Measurements from ENCODE around the gene GAS2.

GRCh38 chr11:22684082-22684481 lies 17.7 kb downstream of the GAS2 start:
- TF ChIP-seq, protein P1, sequence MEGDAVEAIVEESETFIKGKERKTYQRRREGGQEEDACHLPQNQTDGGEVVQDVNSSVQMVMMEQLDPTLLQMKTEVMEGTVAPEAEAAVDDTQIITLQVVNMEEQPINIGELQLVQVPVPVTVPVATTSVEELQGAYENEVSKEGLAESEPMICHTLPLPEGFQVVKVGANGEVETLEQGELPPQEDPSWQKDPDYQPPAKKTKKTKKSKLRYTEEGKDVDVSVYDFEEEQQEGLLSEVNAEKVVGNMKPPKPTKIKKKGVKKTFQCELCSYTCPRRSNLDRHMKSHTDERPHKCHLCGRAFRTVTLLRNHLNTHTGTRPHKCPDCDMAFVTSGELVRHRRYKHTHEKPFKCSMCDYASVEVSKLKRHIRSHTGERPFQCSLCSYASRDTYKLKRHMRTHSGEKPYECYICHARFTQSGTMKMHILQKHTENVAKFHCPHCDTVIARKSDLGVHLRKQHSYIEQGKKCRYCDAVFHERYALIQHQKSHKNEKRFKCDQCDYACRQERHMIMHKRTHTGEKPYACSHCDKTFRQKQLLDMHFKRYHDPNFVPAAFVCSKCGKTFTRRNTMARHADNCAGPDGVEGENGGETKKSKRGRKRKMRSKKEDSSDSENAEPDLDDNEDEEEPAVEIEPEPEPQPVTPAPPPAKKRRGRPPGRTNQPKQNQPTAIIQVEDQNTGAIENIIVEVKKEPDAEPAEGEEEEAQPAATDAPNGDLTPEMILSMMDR (IDR thresholded peaks at IDR 0.05; ENCODE audit: poor library complexity, severe bottlenecking) = no peak
- TF ChIP-seq EZH2 (IDR thresholded peaks at IDR 0.05; ENCODE audit: borderline replicate concordance, insufficient read depth, low read length, poor library complexity, severe bottlenecking) (no peak), POLR2AphosphoS5 (IDR thresholded peaks at IDR 0.05) (no peak), TAF1 (IDR thresholded peaks at IDR 0.05; ENCODE audit: low read depth) (no peak), MXI1 (conservative IDR thresholded peaks at IDR 0.05; ENCODE audit: poor library complexity, severe bottlenecking) (no peak), EP300 (conservative IDR thresholded peaks at IDR 0.05; ENCODE audit: poor library complexity, severe bottlenecking) (no peak), SMC3 (conservative IDR thresholded peaks at IDR 0.05; ENCODE audit: poor library complexity) (no peak), RAD21 (conservative IDR thresholded peaks at IDR 0.05) (no peak)
- TF ChIP-seq, protein P2, sequence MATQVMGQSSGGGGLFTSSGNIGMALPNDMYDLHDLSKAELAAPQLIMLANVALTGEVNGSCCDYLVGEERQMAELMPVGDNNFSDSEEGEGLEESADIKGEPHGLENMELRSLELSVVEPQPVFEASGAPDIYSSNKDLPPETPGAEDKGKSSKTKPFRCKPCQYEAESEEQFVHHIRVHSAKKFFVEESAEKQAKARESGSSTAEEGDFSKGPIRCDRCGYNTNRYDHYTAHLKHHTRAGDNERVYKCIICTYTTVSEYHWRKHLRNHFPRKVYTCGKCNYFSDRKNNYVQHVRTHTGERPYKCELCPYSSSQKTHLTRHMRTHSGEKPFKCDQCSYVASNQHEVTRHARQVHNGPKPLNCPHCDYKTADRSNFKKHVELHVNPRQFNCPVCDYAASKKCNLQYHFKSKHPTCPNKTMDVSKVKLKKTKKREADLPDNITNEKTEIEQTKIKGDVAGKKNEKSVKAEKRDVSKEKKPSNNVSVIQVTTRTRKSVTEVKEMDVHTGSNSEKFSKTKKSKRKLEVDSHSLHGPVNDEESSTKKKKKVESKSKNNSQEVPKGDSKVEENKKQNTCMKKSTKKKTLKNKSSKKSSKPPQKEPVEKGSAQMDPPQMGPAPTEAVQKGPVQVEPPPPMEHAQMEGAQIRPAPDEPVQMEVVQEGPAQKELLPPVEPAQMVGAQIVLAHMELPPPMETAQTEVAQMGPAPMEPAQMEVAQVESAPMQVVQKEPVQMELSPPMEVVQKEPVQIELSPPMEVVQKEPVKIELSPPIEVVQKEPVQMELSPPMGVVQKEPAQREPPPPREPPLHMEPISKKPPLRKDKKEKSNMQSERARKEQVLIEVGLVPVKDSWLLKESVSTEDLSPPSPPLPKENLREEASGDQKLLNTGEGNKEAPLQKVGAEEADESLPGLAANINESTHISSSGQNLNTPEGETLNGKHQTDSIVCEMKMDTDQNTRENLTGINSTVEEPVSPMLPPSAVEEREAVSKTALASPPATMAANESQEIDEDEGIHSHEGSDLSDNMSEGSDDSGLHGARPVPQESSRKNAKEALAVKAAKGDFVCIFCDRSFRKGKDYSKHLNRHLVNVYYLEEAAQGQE (IDR thresholded peaks at IDR 0.05; ENCODE audit: borderline replicate concordance) = no peak

Data from neural cell (in vitro differentiated cells).